ENCODE results near the gene DYNC1H1. TPM values are rescaled to one million over a fixed set of nuclear protein-coding genes. Genes with fewer than 3 reads are reported as not detected.
A peak's percentile ranks its signal among the peaks of the same experiment; 100 is the strongest.
"Not testable (repeated sequence)": the region's sequence is repeated elsewhere in the genome, so short reads cannot be mapped to it uniquely, and the experiment has no call there.

DYNC1H1 gene
- total and polyA plus RNA-seq, 2 donors (not counting 1 experiment from before 2014, with no cell fraction given): 128 to 677 TPM

- Histone ChIP-seq H3K9ac (ENCODE audit: insufficient read depth, low read length) (no peak overlapping the region), H2AFZ (ENCODE audit: low read length) (no peak overlapping the region), H3K36me3 (ENCODE audit: control insufficient read depth, insufficient read depth, low read length) (no peaks in the 10 kb centered on the region), H3K27ac (ENCODE audit: insufficient read depth, low read length) (no peak overlapping the region), H3K4me1 (ENCODE audit: control insufficient read depth, extremely low read depth, insufficient read depth, low read length) (no peaks in the 10 kb centered on the region), H3K4me2 (ENCODE audit: extremely low read depth, insufficient read depth, low read length) (no peak overlapping the region), H3K4me3 (replicated peaks in 1 of 4; ENCODE audit: control extremely low read depth in 1 of 4, insufficient read depth in 1 of 4, low read depth in 3 of 4, low read length in 4 of 4) (no peak overlapping the region), H4K20me1 (ENCODE audit: control insufficient read depth, extremely low read depth, insufficient read depth, low read length) (no peaks in the 10 kb centered on the region), H3K9me3 (ENCODE audit: control insufficient read depth, insufficient read depth, low read depth, low read length) (no peaks in the 10 kb centered on the region), H3K27me3 (ENCODE audit: control insufficient read depth, insufficient read depth, low read length) (no peaks in the 10 kb centered on the region), H3K79me2 (ENCODE audit: control insufficient read depth, insufficient read depth, low read length) (no peaks in the 10 kb centered on the region)
- peak; percentile 35 to 56 for TF ChIP-seq CTCF (conservative IDR thresholded peaks at IDR 0.05 in 1 of 2, IDR thresholded peaks at IDR 0.05 in 1 of 2; ENCODE audit: low read depth in 1 of 2, low read length in 2 of 2)
- no peak for TF ChIP-seq EZH2 (IDR thresholded peaks at IDR 0.05; ENCODE audit: low read length, missing control alignments)
- DNase-seq (ENCODE audit: low read depth in 2 of 2): peak; percentile 85 to 89
Observed at GRCh38 chr14:102063109-102063807, 98.9 kb downstream of the DYNC1H1 start.

- Histone ChIP-seq H3K4me1 (ENCODE audit: control insufficient read depth, extremely low read depth, insufficient read depth, low read length) (no peaks in the 10 kb centered on the region), H3K27me3 (ENCODE audit: control insufficient read depth, insufficient read depth, low read length) (no peaks in the 10 kb centered on the region), H3K9me3 (ENCODE audit: control insufficient read depth, insufficient read depth, low read depth, low read length) (no peaks in the 10 kb centered on the region), H3K9ac (ENCODE audit: insufficient read depth, low read length) (no peak overlapping the region), H3K4me3 (replicated peaks in 1 of 4; ENCODE audit: control extremely low read depth in 1 of 4, insufficient read depth in 1 of 4, low read depth in 3 of 4, low read length in 4 of 4) (no peak overlapping the region), H3K36me3 (ENCODE audit: control insufficient read depth, insufficient read depth, low read length) (no peaks in the 10 kb centered on the region), H4K20me1 (ENCODE audit: control insufficient read depth, extremely low read depth, insufficient read depth, low read length) (no peaks in the 10 kb centered on the region), H3K4me2 (ENCODE audit: extremely low read depth, insufficient read depth, low read length) (no peak overlapping the region), H2AFZ (ENCODE audit: low read length) (no peak overlapping the region), H3K27ac (ENCODE audit: insufficient read depth, low read length) (no peak overlapping the region), H3K79me2 (ENCODE audit: control insufficient read depth, insufficient read depth, low read length) (no peaks in the 10 kb centered on the region)
- no peak for DNase-seq (ENCODE audit: low read depth in 2 of 2)
- no peak for TF ChIP-seq CTCF (conservative IDR thresholded peaks at IDR 0.05 in 1 of 2, IDR thresholded peaks at IDR 0.05 in 1 of 2; ENCODE audit: low read depth in 1 of 2, low read length in 2 of 2)
- no peak for TF ChIP-seq EZH2 (IDR thresholded peaks at IDR 0.05; ENCODE audit: low read length, missing control alignments)
Observed at GRCh38 chr14:102063808-102064429, 99.5 kb downstream of the DYNC1H1 start.

GRCh38 chr14:102064590-102064989 is 100.2 kb downstream of the DYNC1H1 start:
- H3K9me3 ChIP-seq (ENCODE audit: control insufficient read depth, insufficient read depth, low read depth, low read length); H3K36me3 ChIP-seq (ENCODE audit: control insufficient read depth, insufficient read depth, low read length); H3K4me2 ChIP-seq (ENCODE audit: extremely low read depth, insufficient read depth, low read length); H3K4me3 ChIP-seq (replicated peaks in 1 of 4; ENCODE audit: control extremely low read depth in 1 of 4, insufficient read depth in 1 of 4, low read depth in 3 of 4, low read length in 4 of 4); H3K9ac ChIP-seq (ENCODE audit: insufficient read depth, low read length); DNase-seq (ENCODE audit: low read depth in 2 of 2); H4K20me1 ChIP-seq (ENCODE audit: control insufficient read depth, extremely low read depth, insufficient read depth, low read length); H3K27ac ChIP-seq (ENCODE audit: insufficient read depth, low read length); H3K79me2 ChIP-seq (ENCODE audit: control insufficient read depth, insufficient read depth, low read length); H3K27me3 ChIP-seq (ENCODE audit: control insufficient read depth, insufficient read depth, low read length); H3K4me1 ChIP-seq (ENCODE audit: control insufficient read depth, extremely low read depth, insufficient read depth, low read length); H2AFZ ChIP-seq (ENCODE audit: low read length): not testable (repeated sequence)

All from fibroblast of lung (primary cell).